ENCODE results near the gene GARIN1A.

- TF ChIP-seq CTCF (IDR thresholded peaks at IDR 0.05) (no peak), POLR2A (IDR thresholded peaks at IDR 0.05) (no peak), POLR2AphosphoS5 (IDR thresholded peaks at IDR 0.05; ENCODE audit: insufficient read depth in 1 of 2, low read depth in 1 of 2) (no peak)
Measured at GRCh38 chr7:128681794-128682537, 9.9 kb downstream of the GARIN1A start.

All from vagina (tissue), 2 donors.